Tongue (tissue), 2 donors: ENCODE results near the gene REEP1. TPM values are rescaled to one million over a fixed set of nuclear protein-coding genes. Genes with fewer than 3 reads are reported as not detected.
"Not testable (repeated sequence)": the region's sequence is repeated elsewhere in the genome, so short reads cannot be mapped to it uniquely, and the experiment has no call there.

Source experiments
- DNase-seq: peaks from one replicate; pipeline ENCODE4 v3.0.0-alpha.2; 2015
- total RNA-seq: library from RNA; depleted of rRNA; stranded (reverse); fragments of >200 nt; gene quantifications from one replicate; pipeline ENCODE4 v1.2.3, GENCODE V29; 2014

Gene REEP1
- total RNA-seq, 1 donor from 2014 or later = 29.3 TPM

DNA sequence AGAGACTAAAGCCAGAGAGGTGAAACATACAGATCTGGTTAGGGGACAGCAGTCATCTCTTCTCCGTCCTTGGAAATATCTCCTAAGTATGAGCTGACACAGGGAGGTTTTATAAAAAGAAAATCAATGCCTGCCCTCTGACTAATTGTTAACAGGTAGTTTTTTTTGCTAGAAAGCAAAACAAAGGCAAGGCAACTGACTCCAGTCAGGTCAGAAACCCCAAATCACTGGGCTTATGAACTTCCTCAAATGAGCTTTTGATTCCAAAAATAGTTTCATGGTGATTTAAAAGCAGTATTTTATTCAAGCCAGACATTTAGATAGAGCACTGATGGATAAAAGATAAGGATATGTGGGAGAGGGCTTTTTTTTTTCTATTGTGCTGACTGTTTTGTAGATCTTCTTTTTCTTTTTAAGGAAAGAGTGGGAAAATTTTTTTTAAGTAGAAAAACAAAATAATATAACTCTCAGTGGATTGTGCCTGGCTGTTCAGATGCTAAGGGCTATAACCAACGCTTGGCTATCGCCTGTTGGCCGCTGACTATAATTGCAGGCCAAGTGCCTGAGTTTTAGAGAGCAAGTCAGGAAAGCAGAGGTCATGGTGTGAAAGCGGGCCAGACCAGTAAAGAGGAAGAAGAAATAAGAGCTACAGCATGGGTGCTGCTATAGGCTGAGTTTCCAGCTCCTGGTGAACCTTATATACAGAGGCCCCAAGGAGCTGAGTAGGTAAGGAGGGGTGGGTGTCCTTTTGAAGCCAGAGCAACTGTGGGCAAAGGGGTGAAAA lies 93.3 kb downstream of the REEP1 start:
- DNase-seq = no peak

DNA sequence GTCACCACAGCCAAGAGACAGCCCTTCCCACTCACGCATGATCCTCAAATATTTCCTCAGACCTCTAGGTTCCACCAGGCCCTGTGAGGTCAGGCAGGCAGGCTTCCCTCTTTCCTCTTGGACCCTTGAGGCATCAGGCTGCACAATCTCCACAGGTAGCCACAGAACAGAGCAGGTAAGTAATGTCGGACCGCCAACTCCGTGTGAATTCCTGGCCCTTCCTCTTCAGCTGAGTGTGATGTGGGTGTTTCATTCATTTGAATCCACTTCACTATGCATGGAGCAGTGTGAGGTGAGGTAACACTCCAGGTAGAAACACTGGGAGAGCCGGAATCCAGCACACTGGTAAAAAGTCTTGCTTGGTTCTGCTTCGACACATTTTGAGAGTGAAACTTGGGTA lies 94.2 kb downstream of the REEP1 start:
- DNase-seq = no peak

DNA sequence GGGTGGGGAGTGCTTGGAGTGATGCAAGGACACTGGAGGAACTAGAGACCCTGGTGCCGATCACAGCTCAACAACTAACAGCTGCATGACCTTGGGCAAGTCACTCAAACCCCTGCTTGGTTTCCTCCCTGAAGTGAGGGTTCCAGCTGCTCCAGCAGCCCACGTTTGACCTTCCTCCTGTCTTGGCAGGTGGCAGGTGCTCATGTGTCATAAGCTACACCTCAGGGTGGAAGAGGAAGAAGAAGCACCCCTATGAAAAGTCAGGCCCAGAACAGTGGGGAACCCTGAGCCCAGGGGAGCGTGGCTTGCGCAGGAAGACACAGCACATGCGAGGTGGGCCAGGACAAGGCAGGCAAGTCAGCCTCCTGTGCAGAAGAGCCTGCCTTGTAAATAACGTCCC lies 95.8 kb downstream of the REEP1 start:
- DNase-seq = no peak

DNA sequence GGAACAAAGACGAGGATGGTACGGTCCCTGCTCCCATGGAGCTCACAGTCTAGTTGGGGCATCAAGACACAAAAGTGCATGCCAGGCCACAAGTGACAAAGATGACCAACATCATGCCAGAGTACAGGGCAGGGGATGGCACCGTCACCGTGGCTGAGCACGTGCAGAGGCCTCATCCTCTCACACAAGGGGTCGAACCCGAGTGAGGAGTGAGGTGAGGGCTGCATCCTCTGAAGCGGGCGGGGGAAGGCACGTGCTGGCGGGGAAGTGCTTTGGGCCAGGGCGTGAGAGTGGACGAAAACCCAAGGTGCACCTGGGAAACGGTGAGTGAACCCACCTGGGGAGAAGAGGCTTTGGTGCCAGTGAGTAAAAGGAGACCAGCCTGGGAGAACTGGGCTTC lies 97.2 kb downstream of the REEP1 start:
- no peak for DNase-seq

DNA sequence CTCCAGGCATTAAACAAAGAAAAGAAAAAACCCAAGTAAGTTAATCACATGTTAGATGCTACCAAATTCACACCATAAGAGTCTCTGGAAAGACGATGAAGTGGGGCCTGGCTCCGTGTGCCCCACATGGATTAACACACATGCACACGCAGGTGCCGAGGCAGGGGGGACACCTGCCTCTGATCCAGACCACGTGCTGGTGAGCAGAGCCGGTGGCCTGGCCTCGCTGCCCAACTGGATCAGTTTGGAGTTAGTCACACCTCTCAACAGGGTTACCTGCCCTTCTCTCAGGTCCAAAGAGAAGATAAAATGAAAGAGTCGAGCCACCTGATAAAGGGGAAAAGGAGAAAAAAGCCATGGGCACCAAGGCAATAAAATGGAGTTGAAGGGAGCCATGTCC lies 97.7 kb downstream of the REEP1 start:
- DNase-seq = no peak

DNA sequence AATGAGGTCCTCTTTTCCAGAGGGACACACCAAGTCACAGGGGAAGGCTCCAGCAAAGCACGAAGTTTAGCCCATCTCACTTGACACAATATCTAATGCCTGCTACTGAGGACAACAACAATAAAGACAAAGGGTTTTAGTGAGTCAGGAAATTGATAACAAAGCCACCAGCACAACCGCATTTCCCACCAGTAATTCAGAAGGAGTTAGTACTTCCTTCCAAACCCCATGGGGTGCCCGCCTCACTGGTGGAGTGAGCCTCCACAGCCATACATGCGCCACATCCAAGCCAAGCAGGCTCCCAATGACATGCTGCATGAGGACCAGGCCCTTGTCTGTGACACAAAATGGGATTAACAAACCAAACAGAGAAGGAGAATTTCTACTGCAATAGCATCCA lies 98.1 kb downstream of the REEP1 start:
- no peak for DNase-seq

DNA sequence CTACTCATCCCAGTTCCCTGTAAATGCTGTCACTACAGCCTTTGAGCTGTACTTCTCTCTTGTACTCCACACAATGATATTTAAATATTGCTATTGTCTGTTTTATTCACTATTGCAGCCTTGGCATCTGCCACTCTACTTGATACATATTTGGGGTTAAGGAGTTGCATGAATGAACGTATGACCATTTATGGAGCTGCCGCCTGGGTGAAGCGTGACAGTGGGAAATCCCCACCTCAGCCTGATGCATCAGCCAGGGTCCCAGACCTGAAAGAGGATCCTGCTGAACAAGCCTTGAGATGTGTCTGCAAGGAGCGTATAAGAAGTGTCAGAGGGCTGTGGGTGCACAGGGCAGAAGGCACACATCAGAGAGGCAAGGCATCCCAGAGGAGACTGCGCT lies 99.1 kb downstream of the REEP1 start:
- no peak for DNase-seq

DNA sequence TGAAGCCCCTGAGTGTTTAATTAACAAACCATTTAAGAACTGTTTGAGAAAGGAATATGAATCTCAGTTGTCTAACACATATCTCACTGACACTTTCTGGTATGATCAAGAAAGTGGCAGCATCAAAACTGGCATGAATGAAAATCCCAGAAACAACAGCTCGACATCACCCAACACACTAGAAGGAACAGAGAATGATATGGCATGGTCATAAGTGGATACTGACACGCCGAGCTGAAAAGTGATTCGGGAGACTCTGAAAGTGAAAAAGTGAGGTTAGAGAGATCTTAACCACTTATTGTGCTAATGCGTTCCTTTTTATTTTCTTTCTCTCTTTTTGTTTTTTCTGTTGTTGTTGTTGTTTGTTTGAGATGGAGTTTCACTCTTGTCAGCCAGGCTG lies 100.3 kb downstream of the REEP1 start:
- no peak for DNase-seq

DNA sequence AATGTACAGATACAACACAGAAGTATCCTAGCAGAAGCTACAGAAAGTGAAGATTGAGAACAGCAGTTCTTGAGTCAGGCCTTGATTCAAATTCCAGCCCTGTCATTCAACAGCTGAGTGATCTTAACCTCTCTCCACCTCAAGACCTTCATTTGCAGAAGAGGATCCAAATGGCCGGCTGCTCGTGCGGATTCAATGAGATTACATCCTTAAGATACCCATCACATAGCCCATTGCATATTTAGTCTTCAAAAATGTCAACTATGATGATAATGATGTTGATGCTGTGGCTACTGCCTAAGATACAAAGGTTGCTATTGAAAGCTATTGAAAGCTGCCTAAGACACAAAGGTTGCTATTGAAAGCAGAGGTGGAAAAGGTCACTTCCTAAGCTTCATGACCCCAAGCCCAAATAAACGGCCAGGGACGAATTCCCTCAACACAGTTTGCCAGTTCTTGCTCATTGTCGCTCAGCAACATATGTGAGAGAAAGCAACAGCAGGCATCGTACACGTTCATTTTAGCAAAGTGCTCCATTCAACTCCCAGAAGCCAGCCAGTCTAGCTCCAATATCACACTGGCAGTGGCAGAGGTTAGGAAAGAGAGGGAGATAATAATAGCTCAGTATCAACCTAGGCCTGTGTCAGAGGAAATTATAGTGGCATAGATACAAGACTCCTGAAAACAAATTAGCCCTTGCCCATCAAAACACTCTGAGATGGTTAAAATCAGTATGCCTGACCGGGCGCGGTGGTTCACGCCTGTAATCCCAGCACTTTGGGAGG lies 102.0 kb downstream of the REEP1 start:
- no peak for DNase-seq

DNA sequence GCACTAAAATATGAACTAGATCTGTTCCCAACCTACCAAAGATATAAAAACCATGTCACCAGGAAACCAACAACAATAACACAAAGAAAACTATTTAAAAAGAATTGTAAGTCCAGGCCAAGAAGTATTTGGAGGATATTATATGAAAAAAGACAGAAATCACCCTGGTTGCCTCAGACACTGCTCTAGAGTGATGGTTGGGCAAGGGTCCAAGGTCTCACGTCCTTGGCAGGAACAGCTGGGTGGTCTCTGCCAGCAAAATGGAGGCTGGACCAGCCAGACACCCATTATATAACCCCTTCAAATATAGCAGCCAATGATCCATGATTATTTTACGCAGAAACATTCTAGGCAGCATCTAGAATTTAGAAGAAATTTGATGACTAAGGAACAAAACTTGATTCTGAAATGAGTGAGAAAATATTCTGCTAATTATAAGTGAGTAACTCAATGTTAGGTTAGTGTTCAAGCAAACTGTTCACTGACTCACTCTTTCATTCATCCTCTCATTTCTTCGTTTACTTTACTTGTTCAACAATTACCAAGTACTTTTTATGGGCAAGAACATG lies 102.8 kb downstream of the REEP1 start:
- DNase-seq = no peak

DNA sequence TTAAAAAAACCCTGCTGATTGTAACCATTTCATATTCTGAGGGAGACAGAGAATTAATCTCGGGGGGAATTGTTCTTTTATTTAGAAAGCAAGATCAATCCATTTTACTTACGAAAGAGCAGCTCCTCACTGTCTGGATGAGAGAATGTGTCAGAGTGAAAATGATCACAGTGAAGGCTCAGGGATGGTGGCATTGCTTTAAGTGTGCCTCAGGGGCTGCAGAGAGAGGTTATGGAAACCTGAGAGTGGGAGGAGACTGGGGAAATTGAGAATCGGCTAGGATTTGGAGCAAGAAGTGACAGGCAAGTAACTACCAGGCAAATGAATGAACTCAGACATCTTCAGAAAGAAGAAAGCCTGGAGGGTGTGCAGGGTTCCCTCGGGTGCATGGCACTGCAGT lies 104.0 kb downstream of the REEP1 start:
- DNase-seq = no peak

DNA sequence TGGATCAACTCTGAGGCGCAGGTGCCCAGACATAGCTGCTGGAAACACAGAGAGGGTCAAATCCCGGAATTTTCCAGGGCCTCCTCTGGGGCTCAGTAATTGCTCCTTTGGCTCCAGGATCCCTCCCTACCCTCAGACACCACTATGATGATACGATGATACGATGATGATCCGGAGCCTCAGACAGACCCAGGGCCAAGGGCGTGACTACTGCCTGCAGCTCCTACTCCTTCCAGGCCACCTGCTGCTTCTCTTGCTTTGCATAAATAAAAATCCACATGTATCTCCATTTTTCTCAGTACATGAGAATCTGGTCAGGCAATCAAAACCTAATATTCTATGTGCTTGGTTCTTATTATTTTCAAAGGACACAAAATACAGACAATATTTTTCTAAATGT lies 104.5 kb downstream of the REEP1 start:
- no peak for DNase-seq

DNA sequence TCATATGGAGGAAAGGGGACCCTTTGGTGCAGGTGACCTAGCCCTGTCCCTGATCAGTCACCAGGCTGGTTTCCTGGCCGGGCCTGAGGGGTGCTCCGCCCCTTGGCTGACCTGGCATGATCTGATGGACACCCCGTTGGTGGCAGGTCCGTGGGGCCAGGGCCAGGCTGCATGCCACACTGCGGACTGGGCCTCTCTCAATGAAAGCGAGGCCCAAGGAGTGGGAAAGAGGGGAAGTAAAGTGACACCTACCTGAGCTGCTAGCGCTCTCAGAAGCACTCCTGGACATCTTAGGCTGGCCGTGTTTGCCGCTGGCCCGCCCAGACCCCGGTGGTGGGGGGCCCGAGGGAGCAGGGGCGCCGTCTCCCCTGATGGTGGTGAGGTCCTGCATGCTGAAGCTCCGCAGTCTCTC lies 105.0 kb downstream of the REEP1 start:
- DNase-seq = no peak

DNA sequence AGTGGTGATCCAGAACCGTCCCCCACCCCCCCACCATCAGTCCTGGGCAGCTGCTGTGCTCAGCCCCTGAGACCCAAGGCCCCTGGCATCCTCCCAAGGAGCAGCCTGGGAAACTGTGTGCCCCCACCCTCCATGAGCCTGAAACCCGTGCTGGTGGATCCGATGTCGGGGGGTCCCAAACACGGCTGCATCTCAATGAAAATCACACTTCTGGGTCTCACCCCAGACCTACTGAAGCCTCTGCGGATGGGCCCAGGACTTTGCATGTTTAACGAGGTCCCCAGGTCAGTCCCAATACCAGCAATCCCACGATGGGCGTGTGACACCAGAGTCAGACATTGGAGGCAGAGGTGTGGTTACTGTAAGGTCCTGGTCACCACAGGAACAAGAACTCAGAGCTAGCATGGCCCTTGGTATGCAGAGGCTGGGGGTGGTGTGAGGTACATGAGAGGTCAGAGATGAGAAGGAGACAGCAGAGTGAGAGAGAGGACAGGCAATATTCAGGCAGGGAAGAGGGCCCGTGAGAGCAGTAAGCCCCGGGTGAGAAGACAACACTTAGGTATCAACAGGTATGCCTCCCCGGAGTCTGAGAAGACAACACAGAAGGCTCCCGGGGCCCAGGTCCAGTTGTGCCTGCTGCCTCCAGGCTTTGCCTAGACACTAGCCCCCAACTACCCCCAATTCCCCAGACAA lies 105.6 kb downstream of the REEP1 start:
- no peak for DNase-seq

DNA sequence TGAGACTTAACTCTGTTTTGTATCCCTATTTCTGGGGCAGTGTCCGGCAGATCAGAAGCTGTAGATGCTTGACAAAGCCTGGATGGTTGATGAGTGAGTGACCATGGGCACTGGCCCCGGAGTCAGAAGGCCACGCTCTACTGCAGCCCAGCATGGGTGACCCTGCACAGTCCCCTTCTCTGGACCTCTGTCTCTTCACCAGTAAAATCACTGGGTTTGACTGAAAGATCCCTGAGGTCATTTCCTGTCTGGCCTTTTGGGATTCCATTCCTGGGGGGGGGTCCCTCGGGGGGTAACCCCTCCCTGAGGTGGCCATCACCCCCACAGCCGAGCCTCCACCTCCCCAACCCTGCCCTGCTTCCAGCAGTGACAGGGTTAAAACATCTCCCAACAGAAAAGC lies 106.5 kb downstream of the REEP1 start:
- no peak for DNase-seq

DNA sequence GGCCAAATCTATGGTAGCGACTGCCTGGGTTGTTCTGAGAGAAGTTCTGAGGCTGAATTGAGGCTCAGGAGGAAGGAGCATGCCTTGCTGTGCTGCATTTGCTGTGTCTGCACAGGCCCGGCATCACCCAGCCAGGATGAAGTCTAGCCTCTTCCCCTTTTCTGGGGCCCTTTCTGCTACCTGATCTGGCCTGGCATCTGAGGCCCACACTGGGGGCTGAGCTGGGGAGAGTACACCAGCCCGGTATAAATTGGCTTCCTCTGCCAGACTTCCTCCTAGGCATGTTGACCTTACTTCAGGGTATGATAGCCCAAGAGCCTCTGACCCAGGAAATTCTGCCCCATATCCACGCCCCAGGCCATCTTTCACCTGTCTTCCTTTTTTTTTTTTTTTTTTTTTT lies 108.2 kb downstream of the REEP1 start:
- no peak for DNase-seq

DNA sequence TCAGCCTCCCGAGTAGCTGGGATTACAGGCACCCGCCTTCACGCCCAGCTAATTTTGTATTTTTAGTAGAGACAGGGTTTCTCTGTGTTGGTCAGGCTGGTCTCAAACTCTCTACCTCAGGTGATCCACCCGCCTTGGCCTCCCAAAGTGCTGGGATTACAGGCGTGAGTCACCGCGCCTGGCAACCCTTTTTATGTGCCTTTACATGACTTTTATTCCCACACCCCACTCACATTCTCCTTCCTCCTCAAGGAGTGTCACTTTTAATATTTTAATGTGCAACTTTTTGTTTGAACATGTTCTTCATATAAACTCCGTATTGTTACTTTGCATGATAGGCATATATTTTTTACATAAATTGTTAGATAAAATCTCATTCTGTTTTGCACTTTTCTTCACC lies 108.9 kb downstream of the REEP1 start:
- not testable (repeated sequence) for DNase-seq

DNA sequence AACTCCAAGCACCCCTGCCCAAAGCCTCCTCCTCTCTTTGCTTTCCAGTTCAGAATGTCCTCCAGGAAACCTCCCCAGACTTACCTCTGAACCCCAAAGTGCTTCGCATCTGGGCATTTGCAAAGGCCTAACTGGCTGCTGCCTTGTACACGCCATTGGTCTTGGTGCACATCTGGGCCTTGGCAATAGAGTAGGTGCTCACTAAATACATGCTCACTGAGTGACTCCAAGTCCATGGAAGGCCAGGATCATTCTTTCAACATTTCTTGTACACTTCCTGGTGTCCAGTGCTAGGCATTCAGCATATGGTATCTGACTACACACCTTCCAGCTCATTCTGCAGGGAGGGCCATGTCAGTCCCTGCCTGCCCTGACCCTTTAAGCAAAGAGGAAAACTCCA lies 109.7 kb downstream of the REEP1 start:
- DNase-seq = no peak

DNA sequence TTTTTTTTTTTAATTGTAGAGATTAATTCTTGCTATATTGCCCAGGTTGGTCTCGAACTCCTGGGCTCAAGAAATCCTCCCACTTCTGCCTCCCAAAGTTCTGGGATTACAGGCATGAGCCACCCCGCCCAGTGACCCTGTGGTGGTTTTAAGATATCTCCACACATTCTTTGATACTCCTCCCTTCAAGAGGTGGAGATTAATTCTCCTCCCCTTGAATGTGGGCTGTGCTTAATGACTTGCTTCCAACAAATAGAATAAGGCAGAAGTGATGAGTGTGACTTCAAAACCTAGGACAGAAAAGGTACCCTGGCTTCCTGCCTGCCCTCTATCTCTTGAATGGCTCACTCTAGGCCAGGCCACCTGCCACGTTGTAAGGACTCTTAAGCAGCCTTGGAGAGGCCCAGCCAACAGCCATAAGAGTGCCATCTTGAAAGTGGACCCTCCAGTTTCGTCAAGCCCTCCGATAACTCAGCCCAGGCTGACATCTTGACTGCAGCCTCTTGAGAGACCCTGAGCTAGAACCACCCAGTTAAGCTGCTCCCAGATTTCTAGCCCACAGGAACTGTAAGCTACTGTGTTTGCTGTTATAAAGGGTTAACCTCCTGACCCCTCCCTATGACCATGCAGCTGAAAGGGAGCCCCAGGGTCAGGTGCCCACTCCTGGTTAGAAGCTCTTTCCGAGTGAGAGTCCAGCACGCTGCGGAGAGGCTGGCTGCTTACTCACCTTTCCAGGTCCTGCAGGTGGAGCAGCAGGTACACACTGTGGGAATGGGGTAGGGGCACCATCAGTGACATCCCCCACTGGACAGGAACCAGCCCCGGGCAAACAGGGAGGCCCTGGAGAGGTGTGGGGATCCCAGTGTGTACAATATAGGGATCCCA lies 110.5 kb downstream of the REEP1 start:
- DNase-seq = no peak

DNA sequence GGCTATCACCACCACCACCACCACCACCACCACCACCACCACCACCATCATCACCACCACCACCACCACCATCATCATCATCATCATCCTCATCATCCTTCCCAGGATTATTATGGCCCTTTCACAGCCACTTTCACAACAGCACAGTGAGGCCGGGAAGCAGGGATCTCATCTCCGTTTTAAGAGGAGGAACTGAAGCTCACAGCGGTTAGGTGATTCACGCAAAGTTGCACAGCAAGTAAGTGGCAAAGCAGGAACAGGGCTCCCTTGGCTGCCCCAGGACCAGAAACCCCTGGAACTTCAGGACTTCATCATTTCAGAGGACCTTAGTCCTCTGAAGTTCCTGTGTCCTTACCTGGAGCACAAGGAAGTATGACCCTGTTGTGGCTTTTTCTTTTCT lies 111.4 kb downstream of the REEP1 start:
- DNase-seq = no peak

DNA sequence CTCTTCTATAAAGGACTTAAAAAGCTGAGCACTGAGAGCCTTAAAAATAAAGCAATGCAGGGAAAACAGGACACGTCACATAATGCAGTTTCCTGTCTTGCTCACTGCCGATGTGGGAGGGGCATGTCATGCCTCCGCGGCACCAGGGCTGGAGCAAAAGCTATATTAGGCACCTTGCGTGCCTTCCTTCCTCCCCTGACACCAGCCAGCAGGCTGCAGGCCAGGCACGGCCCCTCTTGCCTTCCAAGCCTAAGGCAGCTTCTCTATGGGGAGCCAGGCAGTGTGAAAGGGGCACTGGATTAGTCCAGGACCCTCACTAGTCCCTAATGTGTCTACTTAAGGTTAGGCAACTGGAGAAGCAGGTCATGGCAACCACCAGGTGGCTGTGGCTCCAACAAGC lies 111.8 kb downstream of the REEP1 start:
- DNase-seq = peak; percentile 56
